GM12878 (cell line): ENCODE results near the gene PLTP.

Experiments
- ATF3 ChIP-seq: IDR thresholded peaks from 2 replicates; pipeline ENCODE4 v1.6.1; 2011; ENCODE audit warnings: low read depth, mild to moderate bottlenecking, low read length, moderate library complexity, borderline replicate concordance; ENCODE audit errors: extremely low read depth
- CTCF ChIP-seq, 3 experiments: IDR thresholded peaks in 2 of 3; conservative IDR thresholded peaks in 1 of 3; 2 replicates each; pipeline ENCODE4 v1.5.1; 2011; ENCODE audit warnings: low read depth in 3 of 3, low read length in 3 of 3, mild to moderate bottlenecking in 3 of 3, control low read depth in 2 of 3, moderate library complexity in 2 of 3, inconsistent platforms in 1 of 3, mixed read lengths in 1 of 3; ENCODE audit not compliant: control insufficient read depth in 2 of 3, insufficient read depth in 1 of 3; ENCODE audit errors: extremely low read depth in 1 of 3
- DPF2 ChIP-seq: fragments of 450-650 bp; IDR thresholded peaks from 2 replicates; pipeline ENCODE4 v1.6.1; 2017; ENCODE audit warnings: mild to moderate bottlenecking
- EED ChIP-seq: sonication (generic); IDR thresholded peaks from 2 replicates; pipeline ENCODE4 v1.6.1; 2016; ENCODE audit warnings: antibody characterized with exemption, low read depth
- HCFC1 ChIP-seq: fragments of 150-350 bp; IDR thresholded peaks from 2 replicates; pipeline ENCODE4 v1.6.1; 2014; ENCODE audit warnings: low read length
- SIX5 ChIP-seq: IDR thresholded peaks from 2 replicates; pipeline ENCODE4 v1.6.1; 2011; ENCODE audit warnings: mild to moderate bottlenecking, low read depth, low read length, moderate library complexity; ENCODE audit not compliant: severe bottlenecking
- SRF ChIP-seq, 2 experiments: IDR thresholded peaks; 2 replicates each; pipeline ENCODE4 v1.6.1; 2011; ENCODE audit warnings: low read depth in 2 of 2, low read length in 2 of 2, mild to moderate bottlenecking in 1 of 2, moderate library complexity in 1 of 2
- YY1 ChIP-seq: IDR thresholded peaks from 2 replicates; pipeline ENCODE4 v1.6.1; 2011; ENCODE audit warnings: low read depth, mild to moderate bottlenecking, low read length

- TF ChIP-seq YY1: no peak
- no peak for TF ChIP-seq DPF2
- TF ChIP-seq HCFC1: no peak
- TF ChIP-seq ATF3: no peak
- no peak for TF ChIP-seq SRF (IDR thresholded peaks at IDR 0.05; ENCODE audit: low read depth in 2 of 2, low read length in 2 of 2)
- TF ChIP-seq SIX5: no peak
- TF ChIP-seq CTCF (IDR thresholded peaks at IDR 0.05 in 2 of 3, conservative IDR thresholded peaks at IDR 0.05 in 1 of 3; ENCODE audit: control insufficient read depth in 2 of 3, extremely low read depth in 1 of 3, insufficient read depth in 1 of 3, low read depth in 3 of 3, low read length in 3 of 3): no peak
- no peak for TF ChIP-seq EED
These were observed 25.8 kb upstream of the PLTP start for GRCh38 chr20:45937765-45938164.
